HEK293 (cell line): ENCODE measurements around the gene LARP1.

ENCODE experiments used
- CTCF ChIP-seq: fragments of 450-650 bp; formaldehyde crosslinking; IDR thresholded peaks from 2 replicates; pipeline ENCODE4 v1.5.1; 2016; ENCODE audit warnings: missing biosample characterization, missing genetic modification characterization
- REST ChIP-seq: fragments of 450-650 bp; formaldehyde crosslinking; IDR thresholded peaks from 2 replicates; pipeline ENCODE4 v1.5.1; 2016; ENCODE audit warnings: missing biosample characterization, missing genetic modification characterization
- ZBTB26 ChIP-seq: fragments of 450-650 bp; formaldehyde crosslinking; optimal IDR thresholded peaks from 2 replicates; pipeline ENCODE3; 2016; ENCODE audit warnings: missing biosample characterization, mild to moderate bottlenecking, missing genetic modification characterization
- ZBTB44 ChIP-seq: fragments of 450-650 bp; IDR thresholded peaks from 2 replicates; pipeline ENCODE4 v1.5.1; 2018; ENCODE audit warnings: missing biosample characterization, mild to moderate bottlenecking, missing genetic modification characterization
- ZFHX2 ChIP-seq: fragments of 450-650 bp; formaldehyde crosslinking; conservative IDR thresholded peaks from 2 replicates; pipeline ENCODE4 v1.5.1; 2016; ENCODE audit warnings: missing biosample characterization, missing genetic modification characterization
- ZFP41 ChIP-seq: fragments of 450-650 bp; formaldehyde crosslinking; IDR thresholded peaks from 2 replicates; pipeline ENCODE4 v1.5.1; 2016; ENCODE audit warnings: missing biosample characterization, missing genetic modification characterization, borderline replicate concordance
- ZNF132 ChIP-seq: fragments of 450-650 bp; formaldehyde crosslinking; IDR thresholded peaks from 2 replicates; pipeline ENCODE4 v1.5.1; 2017; ENCODE audit warnings: missing biosample characterization, missing genetic modification characterization, borderline replicate concordance
- ZNF239 ChIP-seq: fragments of 450-650 bp; formaldehyde crosslinking; IDR thresholded peaks from 2 replicates; pipeline ENCODE4 v1.5.1; 2016; ENCODE audit warnings: missing biosample characterization, missing genetic modification characterization
- ZNF623 ChIP-seq: fragments of 450-650 bp; formaldehyde crosslinking; IDR thresholded peaks from 2 replicates; pipeline ENCODE4 v1.5.1; 2016; ENCODE audit warnings: missing biosample characterization, missing genetic modification characterization
- ZNF624 ChIP-seq: fragments of 450-650 bp; formaldehyde crosslinking; IDR thresholded peaks from 2 replicates; pipeline ENCODE4 v1.5.1; 2017; ENCODE audit warnings: missing biosample characterization, missing genetic modification characterization
- ZNF777 ChIP-seq: fragments of 450-650 bp; formaldehyde crosslinking; IDR thresholded peaks from 2 replicates; pipeline ENCODE4 v1.5.1; 2017; ENCODE audit warnings: missing biosample characterization, missing genetic modification characterization, borderline replicate concordance

GRCh38 chr5:154858297-154858971 lies 103.3 kb downstream of the LARP1 start, which contains the start of gene CNOT8:
- no peak for TF ChIP-seq ZNF132 (tag by site-specific recombination)
- 0 out of 2 replicates have a peak, but pooled peaks have one; percentile 12 for TF ChIP-seq REST (tag by site-specific recombination)
- no peak for TF ChIP-seq ZFP41 (tag by site-specific recombination)
- no peak for TF ChIP-seq ZBTB44 (tag by site-specific recombination)
- TF ChIP-seq ZNF777 (tag by site-specific recombination) = peak; percentile 42; the same call in 1 of the 2 replicates
- no peak; the same call in 1 of the 2 replicates for TF ChIP-seq CTCF
- no peak for TF ChIP-seq ZNF623
- TF ChIP-seq ZFHX2 (tag by site-specific recombination) = peak; percentile 88
- TF ChIP-seq ZNF239 = no peak
- TF ChIP-seq ZBTB26 = peak; percentile 100
- no peak for TF ChIP-seq ZNF624 (tag by site-specific recombination)
